Muscle layer of colon (tissue), 2 donors: ENCODE measurements around the gene SERINC5.
"Not testable (repeated sequence)": the region's sequence is repeated elsewhere in the genome, so short reads cannot be mapped to it uniquely, and the experiment has no call there.

Source experiments
- H3K27ac ChIP-seq: one replicate; pipeline ENCODE4 v1.7.0; 2013; ENCODE audit warnings: low read depth, mild to moderate bottlenecking, low read length, moderate library complexity
- H3K27me3 ChIP-seq, 2 donors: one replicate each; pipeline ENCODE4 v1.7.0; 2013; ENCODE audit warnings: low read length in 2 of 2, mild to moderate bottlenecking in 2 of 2; ENCODE audit not compliant: insufficient read depth in 2 of 2, control insufficient read depth in 1 of 2
- H3K36me3 ChIP-seq: one replicate; pipeline ENCODE4 v1.7.0; 2013; ENCODE audit warnings: mild to moderate bottlenecking, low read length; ENCODE audit not compliant: insufficient read depth
- H3K4me1 ChIP-seq: one replicate; pipeline ENCODE4 v1.7.0; 2013; ENCODE audit warnings: mild to moderate bottlenecking, low read length; ENCODE audit not compliant: insufficient read depth
- H3K4me3 ChIP-seq, 2 donors: one replicate each; pipeline ENCODE4 v1.7.0; 2013; ENCODE audit warnings: low read length in 2 of 2, low read depth in 1 of 2, mild to moderate bottlenecking in 1 of 2, moderate library complexity in 1 of 2
- H3K9ac ChIP-seq: one replicate; pipeline ENCODE4 v1.7.0; 2013; ENCODE audit warnings: low read length
- H3K9me3 ChIP-seq: one replicate; pipeline ENCODE4 v1.7.0; 2013; ENCODE audit warnings: mild to moderate bottlenecking, low read length
- donor health status: abdominal sarcoma.
- donor health status: Adenocarcinoma of cecum.

The SERINC5 gene

DNA sequence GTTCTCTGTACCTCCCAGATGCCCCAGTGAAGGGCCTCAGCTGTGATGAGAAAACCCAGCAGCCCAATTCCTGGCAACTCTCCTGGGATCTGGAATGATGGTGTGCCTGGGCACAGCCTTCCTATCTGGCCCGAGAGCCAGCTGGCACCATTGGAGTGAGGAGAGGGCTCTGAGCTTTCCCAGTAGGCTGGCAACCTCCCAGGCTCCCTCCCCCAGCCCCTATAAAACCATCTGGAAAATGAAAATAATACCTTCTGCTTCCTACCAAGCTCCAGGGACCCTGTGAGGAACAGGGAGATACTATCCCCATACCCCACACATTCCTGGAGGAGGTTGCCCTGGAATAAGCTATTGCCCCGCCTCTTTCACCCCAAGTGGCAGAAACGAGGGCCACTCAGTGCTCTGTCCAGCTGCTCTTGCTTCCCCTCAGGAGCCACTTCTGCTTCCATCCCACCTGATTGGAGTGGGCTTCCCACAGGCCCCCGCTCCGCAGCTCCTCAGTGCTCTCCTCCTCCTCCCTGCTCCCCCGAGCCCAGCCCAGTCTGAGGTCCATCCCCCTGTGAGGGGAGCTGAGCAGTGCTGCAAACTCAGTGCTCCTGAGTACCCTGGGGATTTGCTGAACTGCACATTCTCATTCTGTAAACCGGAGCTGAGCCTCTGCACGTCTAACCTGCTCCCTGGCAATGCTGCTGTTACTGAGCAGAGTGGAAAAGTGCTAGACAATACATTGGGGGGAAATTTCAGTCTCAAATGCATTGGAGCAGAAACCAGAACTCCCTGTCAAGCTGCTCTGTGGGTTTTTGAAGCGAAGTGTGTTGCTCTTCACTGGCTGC lies 146.0 kb downstream of the SERINC5 start:
- no peaks in the 10 kb centered on the region for H3K27me3 ChIP-seq
- H3K9ac ChIP-seq = no peak overlapping the region
- peaks cover 22% of the 10 kb centered on the region for H3K4me1 ChIP-seq
- no peaks in the 10 kb centered on the region for H3K9me3 ChIP-seq
- H3K36me3 ChIP-seq = no peaks in the 10 kb centered on the region
- peak overlapping the region in 1 of 2 donors; percentile 4 for H3K4me3 ChIP-seq
- H3K27ac ChIP-seq = peak overlapping the region; percentile 60

DNA sequence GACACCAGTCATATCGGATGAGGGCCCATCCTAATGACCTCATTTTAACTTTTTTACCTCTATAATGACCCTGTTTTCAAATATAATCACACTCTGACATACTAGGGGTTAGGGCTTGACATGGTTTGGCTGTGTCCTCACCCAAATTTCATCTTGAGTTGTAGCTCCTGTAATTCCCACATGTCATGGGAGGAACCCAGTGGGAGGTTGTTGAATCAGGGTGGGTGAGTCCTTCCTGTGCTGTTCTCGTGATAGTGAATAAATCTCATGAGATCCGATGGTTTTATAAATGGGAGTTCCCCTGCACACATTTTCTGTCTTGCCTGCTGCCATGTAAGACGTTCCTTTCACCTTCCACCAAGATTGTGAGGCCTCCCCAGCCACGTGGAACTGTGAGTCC lies 148.9 kb downstream of the SERINC5 start:
- H3K4me1 ChIP-seq = peaks cover 22% of the 10 kb centered on the region
- H3K27ac ChIP-seq = no peak overlapping the region
- H3K36me3 ChIP-seq = no peaks in the 10 kb centered on the region
- no peaks in the 10 kb centered on the region for H3K27me3 ChIP-seq
- H3K9me3 ChIP-seq = no peaks in the 10 kb centered on the region
- no peak overlapping the region for H3K4me3 ChIP-seq
- H3K9ac ChIP-seq = no peak overlapping the region

DNA sequence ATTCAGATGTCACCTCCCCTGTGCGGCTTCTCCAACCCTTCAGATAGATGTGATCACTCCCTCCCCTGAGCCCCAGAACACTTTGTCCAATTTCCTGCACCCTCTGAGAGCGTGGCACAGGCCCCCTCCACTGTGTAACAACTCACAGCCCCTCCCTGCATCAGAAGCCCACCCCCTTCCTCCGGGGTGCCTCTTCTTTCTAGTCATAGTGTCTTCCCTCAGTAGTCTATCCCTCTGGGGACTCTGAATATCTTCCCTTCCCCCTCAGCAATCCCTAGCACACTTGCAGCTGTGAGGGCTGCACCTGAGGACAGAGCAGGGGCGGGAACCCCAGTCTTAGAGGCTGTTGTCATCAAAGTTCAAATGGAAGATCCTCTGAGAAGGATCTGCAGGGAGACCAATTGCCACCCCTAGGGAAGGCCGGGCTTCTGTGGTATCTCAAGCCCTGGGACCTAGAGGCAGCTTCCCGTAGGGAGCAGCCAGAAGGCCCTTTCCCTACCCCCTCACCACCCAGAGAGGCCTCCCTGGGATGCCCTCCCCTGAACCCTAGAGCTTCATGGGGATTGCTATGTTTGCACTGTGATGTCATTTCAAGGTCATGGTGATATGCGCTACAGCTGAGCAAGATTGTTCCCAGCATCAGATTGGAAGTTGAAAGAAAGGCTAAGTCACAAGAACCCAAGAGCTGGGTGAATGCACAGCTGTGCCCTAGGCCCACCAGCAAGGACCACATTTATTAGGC lies 150.0 kb downstream of the SERINC5 start:
- H3K9ac ChIP-seq = no peak overlapping the region
- no peaks in the 10 kb centered on the region for H3K27me3 ChIP-seq
- no peak overlapping the region for H3K27ac ChIP-seq
- H3K36me3 ChIP-seq = no peaks in the 10 kb centered on the region
- peaks cover 17% of the 10 kb centered on the region for H3K4me1 ChIP-seq
- no peaks in the 10 kb centered on the region for H3K9me3 ChIP-seq
- H3K4me3 ChIP-seq = no peak overlapping the region

DNA sequence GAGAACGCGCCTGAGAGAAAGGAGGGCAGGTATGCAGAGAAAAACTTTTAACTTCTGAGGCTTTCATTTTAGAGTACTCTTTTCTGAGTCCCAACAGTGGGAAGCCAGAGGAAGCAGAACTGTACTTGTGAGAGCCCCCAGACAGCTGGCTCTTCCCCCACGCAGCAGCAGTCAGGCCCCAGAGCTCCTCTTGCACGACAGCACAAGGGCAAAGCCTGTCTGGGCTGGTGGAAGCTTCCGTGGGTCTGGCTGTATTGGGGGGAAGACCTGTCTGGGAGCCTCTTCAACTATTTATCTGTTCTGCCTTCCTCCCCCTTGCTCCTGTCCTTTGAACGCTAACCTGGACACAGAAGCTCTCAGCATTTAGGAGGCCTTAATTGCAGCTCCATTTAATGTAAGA lies 152.5 kb downstream of the SERINC5 start:
- H3K27ac ChIP-seq = no peak overlapping the region
- H3K9ac ChIP-seq = no peak overlapping the region
- H3K9me3 ChIP-seq = no peaks in the 10 kb centered on the region
- no peaks in the 10 kb centered on the region for H3K27me3 ChIP-seq
- no peaks in the 10 kb centered on the region for H3K4me1 ChIP-seq
- no peak overlapping the region for H3K4me3 ChIP-seq
- H3K36me3 ChIP-seq = no peaks in the 10 kb centered on the region

DNA sequence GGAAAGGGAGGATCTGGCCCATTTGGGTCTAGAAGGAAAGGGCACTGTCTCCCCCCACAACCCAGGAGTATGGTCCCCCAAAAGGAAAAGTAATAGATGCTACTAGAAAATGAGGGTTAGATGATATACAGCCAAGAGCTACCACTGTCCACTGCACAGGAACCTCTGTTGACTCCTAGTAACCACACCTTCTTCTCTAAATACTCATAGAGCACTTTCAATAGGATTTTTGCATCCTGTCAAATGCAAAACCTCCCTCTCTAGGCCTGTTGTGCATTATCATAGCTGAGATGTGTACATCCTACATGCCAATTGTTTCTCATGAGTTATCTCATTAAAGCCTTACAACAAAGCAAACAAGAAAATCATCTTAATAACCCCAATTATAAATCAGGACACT lies 153.9 kb downstream of the SERINC5 start:
- no peaks in the 10 kb centered on the region for H3K36me3 ChIP-seq
- no peaks in the 10 kb centered on the region for H3K9me3 ChIP-seq
- H3K27me3 ChIP-seq = no peaks in the 10 kb centered on the region
- no peaks in the 10 kb centered on the region for H3K4me1 ChIP-seq
- H3K4me3 ChIP-seq = no peak overlapping the region
- no peak overlapping the region for H3K9ac ChIP-seq
- no peak overlapping the region for H3K27ac ChIP-seq

DNA sequence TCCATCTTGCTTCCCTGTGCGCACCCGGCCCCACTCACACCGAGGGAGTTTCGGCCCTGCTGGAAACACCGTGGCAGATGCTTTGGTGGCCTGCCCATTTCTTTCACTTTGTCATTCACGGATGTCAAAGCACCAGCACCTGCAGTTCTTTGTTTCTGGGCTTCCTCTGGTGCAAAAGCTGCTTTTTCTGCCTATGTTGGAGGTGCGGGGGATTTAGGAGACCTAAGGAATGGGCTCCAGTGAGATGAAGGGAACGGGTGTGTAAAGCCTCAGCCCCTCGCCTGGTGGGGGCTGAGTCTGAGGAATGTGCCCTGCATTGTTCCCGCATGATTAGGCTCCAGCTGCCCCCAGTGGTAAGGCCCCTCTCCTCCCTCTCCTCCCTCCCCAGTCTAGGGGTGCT lies 158.4 kb downstream of the SERINC5 start:
- Histone ChIP-seq H3K4me1 (peaks cover 9% of the 10 kb centered on the region), H3K27ac (no peak overlapping the region), H3K36me3 (no peaks in the 10 kb centered on the region), H3K4me3 (no peak overlapping the region), H3K27me3 (no peaks in the 10 kb centered on the region), H3K9me3 (no peaks in the 10 kb centered on the region), H3K9ac (no peak overlapping the region)

DNA sequence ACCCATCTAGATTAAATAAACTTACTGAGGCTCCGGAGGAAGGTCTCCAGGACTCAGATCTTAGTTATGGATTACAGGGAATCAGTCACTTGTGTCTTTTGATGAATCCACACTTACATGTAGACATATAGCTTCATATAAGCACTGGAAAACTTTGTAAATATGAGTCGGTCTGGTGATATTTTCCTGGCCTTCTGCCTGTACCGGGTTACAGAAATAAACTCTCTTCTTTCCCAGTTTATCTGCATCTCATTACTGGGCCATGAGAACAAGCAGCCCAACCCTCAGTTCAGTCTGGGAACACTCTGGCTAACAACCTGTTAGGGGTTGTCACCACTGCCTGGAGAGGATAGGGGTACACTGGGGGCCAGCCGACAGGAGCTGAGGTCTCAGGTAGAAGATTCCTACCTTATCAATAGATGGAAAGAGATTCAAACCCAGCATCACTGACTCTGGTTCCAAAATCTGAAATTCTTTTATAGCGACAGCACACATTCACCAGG lies 161.6 kb downstream of the SERINC5 start:
- no peaks in the 10 kb centered on the region for H3K9me3 ChIP-seq
- H3K9ac ChIP-seq = no peak overlapping the region
- no peaks in the 10 kb centered on the region for H3K27me3 ChIP-seq
- H3K36me3 ChIP-seq = no peaks in the 10 kb centered on the region
- no peak overlapping the region for H3K27ac ChIP-seq
- no peak overlapping the region for H3K4me3 ChIP-seq
- peaks cover 9% of the 10 kb centered on the region for H3K4me1 ChIP-seq

DNA sequence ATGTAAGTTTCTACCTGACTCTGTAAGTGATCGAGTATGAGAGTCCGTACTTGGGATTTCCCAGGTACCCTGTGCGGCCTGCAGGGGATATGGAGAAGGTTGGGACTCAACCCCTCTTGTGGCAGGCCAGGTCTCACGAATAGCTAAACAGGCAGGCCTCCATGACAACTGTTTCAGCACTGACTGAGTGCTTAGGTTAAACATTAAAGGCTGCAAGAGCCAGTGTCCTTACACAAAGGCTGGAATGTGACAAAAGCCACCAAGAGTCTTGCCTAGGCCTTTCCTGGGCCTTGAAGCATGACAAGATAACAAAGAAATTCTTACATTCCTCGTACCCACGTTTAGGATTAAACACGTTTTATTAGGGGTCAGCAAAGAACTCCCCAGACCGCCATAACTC lies 162.1 kb downstream of the SERINC5 start:
- Histone ChIP-seq H3K27me3 (no peaks in the 10 kb centered on the region), H3K36me3 (no peaks in the 10 kb centered on the region), H3K27ac (no peak overlapping the region), H3K4me1 (peaks cover 9% of the 10 kb centered on the region), H3K9ac (no peak overlapping the region), H3K9me3 (no peaks in the 10 kb centered on the region), H3K4me3 (no peak overlapping the region)

DNA sequence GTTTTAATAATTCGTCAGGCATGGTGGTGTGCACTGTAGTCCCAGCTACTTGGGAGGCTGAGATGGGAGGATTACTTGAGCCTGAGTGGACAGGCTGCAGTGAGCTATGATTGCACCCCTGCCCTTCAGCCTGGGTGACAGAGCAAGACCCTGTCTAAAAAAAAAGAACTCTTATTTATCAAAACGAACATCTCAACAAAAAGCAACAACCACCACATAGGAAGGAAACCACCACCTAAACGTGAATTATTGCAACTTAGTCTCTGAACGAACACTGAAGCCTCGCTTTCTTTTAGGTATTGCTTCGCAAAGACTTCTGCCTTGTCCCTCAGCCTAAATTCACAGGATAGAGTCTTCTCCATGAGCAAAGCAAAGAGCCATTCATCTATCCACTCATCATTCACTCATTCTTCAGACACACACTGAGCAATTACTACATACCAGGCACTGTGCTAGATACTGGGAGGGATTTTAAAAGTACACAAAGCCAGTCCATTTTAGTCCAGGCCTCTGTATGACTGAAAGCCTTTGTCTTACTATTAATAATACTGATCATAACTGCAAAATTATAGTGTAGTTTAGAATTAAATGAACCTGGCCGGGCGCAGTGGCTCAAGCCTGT lies 163.3 kb downstream of the SERINC5 start:
- no peak overlapping the region for H3K4me3 ChIP-seq
- no peak overlapping the region for H3K9ac ChIP-seq
- no peaks in the 10 kb centered on the region for H3K9me3 ChIP-seq
- H3K27me3 ChIP-seq = no peaks in the 10 kb centered on the region
- no peak overlapping the region for H3K27ac ChIP-seq
- H3K36me3 ChIP-seq = no peaks in the 10 kb centered on the region
- peaks cover 9% of the 10 kb centered on the region for H3K4me1 ChIP-seq

DNA sequence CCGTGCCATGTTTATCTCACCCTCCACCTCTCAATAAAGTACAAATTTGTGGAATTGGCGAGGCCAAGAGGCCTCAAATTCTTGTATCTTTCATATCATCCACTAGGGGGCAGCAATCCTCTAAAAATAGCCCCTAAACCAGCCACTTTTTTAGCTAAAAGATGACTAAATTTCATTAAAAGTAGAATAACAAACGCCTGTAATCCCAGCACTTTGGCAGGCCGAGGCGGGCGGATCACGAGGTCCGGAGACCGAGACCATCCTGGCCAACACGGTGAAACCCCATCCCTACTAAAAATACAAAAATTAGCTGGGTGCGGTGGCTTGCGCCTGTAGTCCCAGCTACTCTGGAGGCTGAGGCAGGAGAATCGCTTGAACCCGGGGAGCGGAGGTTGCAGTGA lies 164.1 kb downstream of the SERINC5 start:
- H3K27me3 ChIP-seq, H3K27ac ChIP-seq, H3K9me3 ChIP-seq, H3K9ac ChIP-seq, H3K36me3 ChIP-seq, H3K4me1 ChIP-seq, H3K4me3 ChIP-seq: not testable (repeated sequence)

DNA sequence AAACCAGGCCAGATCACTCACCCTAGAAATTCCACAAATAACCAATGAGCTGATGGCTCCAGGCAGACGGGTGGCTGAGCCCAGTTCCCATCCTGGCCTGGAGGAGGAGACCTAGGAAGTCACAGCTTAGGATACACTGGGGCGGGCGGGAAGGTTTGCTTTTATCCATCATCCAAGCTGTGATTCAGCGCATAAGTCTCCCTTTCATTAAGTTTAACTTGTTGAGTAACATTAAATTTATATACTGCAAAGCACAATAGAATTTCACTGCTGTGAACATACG lies 165.0 kb downstream of the SERINC5 start:
- peaks cover 9% of the 10 kb centered on the region for H3K4me1 ChIP-seq
- no peak overlapping the region for H3K27ac ChIP-seq
- H3K27me3 ChIP-seq = no peaks in the 10 kb centered on the region
- no peaks in the 10 kb centered on the region for H3K9me3 ChIP-seq
- H3K9ac ChIP-seq = no peak overlapping the region
- H3K36me3 ChIP-seq = no peaks in the 10 kb centered on the region
- no peak overlapping the region for H3K4me3 ChIP-seq
